SK-N-SH treated with all-trans-retinoic acid at 6 μM for 48 hours (cell line): ENCODE results near the gene RHBDF2.

ENCODE experiments used
- ATAC-seq: fragments of 200-7000 bp; cut with Tn5 transposase; 3 replicates; pipeline ENCODE4 v1.9.1; 2020; ENCODE audit warnings: mild to moderate bottlenecking, moderate library complexity
- BACH2 ChIP-seq: fragments of 250-450 bp; sonication (Bioruptor Pico); IDR thresholded peaks from 2 replicates; pipeline ENCODE4 v1.9.0; 2021; ENCODE audit warnings: mild to moderate bottlenecking, borderline replicate concordance
- ESRRG ChIP-seq: fragments of 250-450 bp; sonication (Bioruptor Pico); IDR thresholded peaks from 2 replicates; pipeline ENCODE4 v1.6.1; 2021; ENCODE audit warnings: mild to moderate bottlenecking
- GLIS3 ChIP-seq: fragments of 250-450 bp; sonication (Bioruptor Pico); IDR thresholded peaks from 2 replicates; pipeline ENCODE4 v1.5.0; 2020; ENCODE audit warnings: mild to moderate bottlenecking, moderate library complexity
- ISL1 ChIP-seq: fragments of 250-450 bp; sonication (Bioruptor Pico); IDR thresholded peaks from 2 replicates; pipeline ENCODE4 v2.1.2; 2022; ENCODE audit warnings: mild to moderate bottlenecking, moderate library complexity
- OSR1 ChIP-seq: fragments of 250-450 bp; sonication (Bioruptor Pico); IDR thresholded peaks from 2 replicates; pipeline ENCODE4 v1.8.0; 2022; ENCODE audit warnings: moderate library complexity, mild to moderate bottlenecking, inconsistent platforms
- PPARA ChIP-seq: fragments of 250-450 bp; sonication (Bioruptor Pico); IDR thresholded peaks from 2 replicates; pipeline ENCODE4 v1.5.0; 2020; ENCODE audit warnings: mild to moderate bottlenecking, borderline replicate concordance
- RARB ChIP-seq: fragments of 250-450 bp; sonication (Bioruptor Pico); IDR thresholded peaks from 2 replicates; pipeline ENCODE4 v1.8.0; 2021; ENCODE audit warnings: mild to moderate bottlenecking, moderate library complexity
- SNAI2 ChIP-seq: fragments of 250-450 bp; sonication (Bioruptor Pico); IDR thresholded peaks from 2 replicates; pipeline ENCODE4 v1.5.0; 2020; ENCODE audit warnings: mild to moderate bottlenecking, moderate library complexity
- TCF4 ChIP-seq: fragments of 250-450 bp; sonication (Bioruptor Pico); IDR thresholded peaks from 2 replicates; pipeline ENCODE4 v1.8.0; 2021; ENCODE audit warnings: mild to moderate bottlenecking, moderate library complexity, borderline replicate concordance
- TOX ChIP-seq: fragments of 250-450 bp; sonication (Bioruptor Pico); IDR thresholded peaks from 2 replicates; pipeline ENCODE4 v1.8.0; 2021; ENCODE audit warnings: mild to moderate bottlenecking, moderate library complexity, borderline replicate concordance
- ZFP3 ChIP-seq: fragments of 250-450 bp; sonication (Bioruptor Pico); IDR thresholded peaks from 2 replicates; pipeline ENCODE4 v1.5.0; 2020; ENCODE audit warnings: mild to moderate bottlenecking, moderate library complexity
- ZFP30 ChIP-seq: fragments of 450-650 bp; formaldehyde crosslinking; IDR thresholded peaks from 2 replicates; pipeline ENCODE4 v1.5.0; 2022; ENCODE audit warnings: mild to moderate bottlenecking, moderate library complexity
- ZNF565 ChIP-seq: fragments of 450-650 bp; formaldehyde crosslinking; conservative IDR thresholded peaks from 2 replicates; pipeline ENCODE4 v1.5.0; 2020; ENCODE audit warnings: low read depth, mild to moderate bottlenecking, moderate library complexity
- ZNF70 ChIP-seq: fragments of 450-650 bp; formaldehyde crosslinking; IDR thresholded peaks from 2 replicates; pipeline ENCODE4 v1.5.0; 2020; ENCODE audit warnings: mild to moderate bottlenecking, moderate library complexity
- ZNF8 ChIP-seq: fragments of 450-650 bp; formaldehyde crosslinking; IDR thresholded peaks from 2 replicates; pipeline ENCODE4 v1.5.0; 2020; ENCODE audit warnings: mild to moderate bottlenecking, moderate library complexity
- TF ChIP-seq, protein P1 (sequence below): fragments of 250-450 bp; sonication (Bioruptor Pico); IDR thresholded peaks from 2 replicates; pipeline ENCODE4 v1.5.1; 2020; ENCODE audit warnings: low read depth, mild to moderate bottlenecking, moderate library complexity
- TF ChIP-seq, protein P2 (sequence below): fragments of 250-450 bp; sonication (Bioruptor Pico); IDR thresholded peaks from 2 replicates; pipeline ENCODE4 v1.8.0; 2020; ENCODE audit warnings: mild to moderate bottlenecking, moderate library complexity, borderline replicate concordance
- TF ChIP-seq, protein P3 (sequence below): fragments of 250-450 bp; sonication (Bioruptor Pico); IDR thresholded peaks from 2 replicates; pipeline ENCODE4 v1.8.0; 2021; ENCODE audit warnings: low read depth, mild to moderate bottlenecking, moderate library complexity, borderline replicate concordance
- TF ChIP-seq, protein P4 (sequence below): fragments of 250-450 bp; sonication (Bioruptor Pico); IDR thresholded peaks from 2 replicates; pipeline ENCODE4 v1.5.0; 2020; ENCODE audit warnings: mild to moderate bottlenecking, moderate library complexity

Gene RHBDF2

DNA sequence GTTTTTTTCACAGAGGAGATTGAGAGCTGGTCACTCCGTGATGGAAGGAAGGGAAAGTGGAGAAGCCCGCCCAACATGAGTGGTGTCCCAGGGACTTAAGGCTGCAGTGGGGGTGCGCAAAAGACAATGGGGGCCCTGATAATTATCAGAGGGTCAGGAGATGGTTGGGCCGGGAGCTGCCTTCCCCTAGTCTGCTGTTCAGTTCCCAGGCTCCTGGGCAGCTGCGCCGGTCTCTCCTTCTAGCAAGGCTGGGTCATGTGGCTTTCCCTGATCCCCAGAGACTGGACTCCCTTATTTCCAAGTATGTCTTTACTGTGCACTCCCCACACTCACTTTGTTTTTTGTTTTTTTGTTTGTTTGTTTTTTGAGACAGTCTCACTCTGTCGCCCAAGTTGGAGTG lies 20.0 kb upstream of the RHBDF2 start:
- TF ChIP-seq ZNF565 (CRISPR knock-in tag) (no peak), TOX (CRISPR knock-in tag) (no peak), TCF4 (no peak), ZNF70 (CRISPR knock-in tag) (no peak), BACH2 (CRISPR knock-in tag) (no peak), PPARA (no peak), GLIS3 (CRISPR knock-in tag) (no peak)
- TF ChIP-seq, protein P1, sequence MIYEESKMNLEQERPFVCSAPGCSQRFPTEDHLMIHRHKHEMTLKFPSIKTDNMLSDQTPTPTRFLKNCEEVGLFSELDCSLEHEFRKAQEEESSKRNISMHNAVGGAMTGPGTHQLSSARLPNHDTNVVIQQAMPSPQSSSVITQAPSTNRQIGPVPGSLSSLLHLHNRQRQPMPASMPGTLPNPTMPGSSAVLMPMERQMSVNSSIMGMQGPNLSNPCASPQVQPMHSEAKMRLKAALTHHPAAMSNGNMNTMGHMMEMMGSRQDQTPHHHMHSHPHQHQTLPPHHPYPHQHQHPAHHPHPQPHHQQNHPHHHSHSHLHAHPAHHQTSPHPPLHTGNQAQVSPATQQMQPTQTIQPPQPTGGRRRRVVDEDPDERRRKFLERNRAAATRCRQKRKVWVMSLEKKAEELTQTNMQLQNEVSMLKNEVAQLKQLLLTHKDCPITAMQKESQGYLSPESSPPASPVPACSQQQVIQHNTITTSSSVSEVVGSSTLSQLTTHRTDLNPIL = no peak
- TF ChIP-seq, protein P2, sequence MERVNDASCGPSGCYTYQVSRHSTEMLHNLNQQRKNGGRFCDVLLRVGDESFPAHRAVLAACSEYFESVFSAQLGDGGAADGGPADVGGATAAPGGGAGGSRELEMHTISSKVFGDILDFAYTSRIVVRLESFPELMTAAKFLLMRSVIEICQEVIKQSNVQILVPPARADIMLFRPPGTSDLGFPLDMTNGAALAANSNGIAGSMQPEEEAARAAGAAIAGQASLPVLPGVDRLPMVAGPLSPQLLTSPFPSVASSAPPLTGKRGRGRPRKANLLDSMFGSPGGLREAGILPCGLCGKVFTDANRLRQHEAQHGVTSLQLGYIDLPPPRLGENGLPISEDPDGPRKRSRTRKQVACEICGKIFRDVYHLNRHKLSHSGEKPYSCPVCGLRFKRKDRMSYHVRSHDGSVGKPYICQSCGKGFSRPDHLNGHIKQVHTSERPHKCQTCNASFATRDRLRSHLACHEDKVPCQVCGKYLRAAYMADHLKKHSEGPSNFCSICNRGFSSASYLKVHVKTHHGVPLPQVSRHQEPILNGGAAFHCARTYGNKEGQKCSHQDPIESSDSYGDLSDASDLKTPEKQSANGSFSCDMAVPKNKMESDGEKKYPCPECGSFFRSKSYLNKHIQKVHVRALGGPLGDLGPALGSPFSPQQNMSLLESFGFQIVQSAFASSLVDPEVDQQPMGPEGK (CRISPR knock-in tag) = no peak

DNA sequence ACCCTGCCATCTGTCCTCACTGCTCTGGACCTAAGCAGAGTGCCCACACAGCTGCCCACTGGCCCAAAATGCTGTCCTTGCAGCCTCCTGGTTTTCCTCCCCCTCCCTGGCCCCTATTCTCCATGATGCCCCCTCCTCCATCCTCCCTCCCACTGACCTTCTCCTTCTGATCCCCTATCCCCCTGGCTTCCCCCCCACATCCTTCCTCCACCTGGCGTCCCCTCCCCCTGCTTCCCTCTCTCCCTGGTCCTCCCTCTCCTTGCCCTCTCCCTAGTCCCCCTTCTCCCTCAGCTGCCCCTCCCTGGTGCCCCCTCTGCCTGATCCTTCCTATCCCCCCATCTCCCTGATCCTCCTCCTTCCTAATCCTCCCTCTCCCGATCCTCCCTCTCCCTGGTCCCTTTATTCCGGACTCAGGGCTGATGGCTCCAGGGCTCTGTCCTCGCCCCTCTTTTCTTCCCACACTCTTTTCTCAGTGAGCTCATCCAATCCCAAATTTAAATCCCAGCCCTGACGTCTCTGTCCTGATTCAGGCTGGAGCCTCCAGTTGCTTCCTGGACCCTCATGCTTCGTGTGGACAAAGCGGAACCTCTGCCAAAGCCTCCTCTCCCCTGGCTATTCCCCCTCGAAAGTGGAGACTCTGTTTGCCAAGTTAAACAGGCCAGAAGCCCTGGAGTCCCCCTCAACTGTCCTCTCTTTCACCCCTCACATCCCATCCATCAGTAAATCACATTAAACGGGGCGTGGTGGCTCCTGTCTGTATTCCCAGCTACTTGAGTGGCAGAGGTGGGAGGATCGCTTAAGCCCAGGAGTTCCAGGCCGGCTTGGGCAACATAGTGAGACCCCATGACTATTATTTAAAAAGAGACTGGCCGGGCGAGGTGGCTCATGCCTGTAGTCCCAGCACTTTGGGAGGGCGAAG lies 18.1 kb upstream of the RHBDF2 start:
- TF ChIP-seq, protein P2 (CRISPR knock-in tag) = no peak
- TF ChIP-seq SNAI2 (CRISPR knock-in tag) (no peak), RARB (CRISPR knock-in tag) (no peak), TCF4 (no peak), OSR1 (CRISPR knock-in tag) (no peak), ZFP30 (CRISPR knock-in tag) (no peak), ISL1 (CRISPR knock-in tag) (no peak), ZNF8 (CRISPR knock-in tag) (no peak), ZFP3 (CRISPR knock-in tag) (no peak), GLIS3 (CRISPR knock-in tag) (no peak), PPARA (no peak)
- TF ChIP-seq, protein P3, sequence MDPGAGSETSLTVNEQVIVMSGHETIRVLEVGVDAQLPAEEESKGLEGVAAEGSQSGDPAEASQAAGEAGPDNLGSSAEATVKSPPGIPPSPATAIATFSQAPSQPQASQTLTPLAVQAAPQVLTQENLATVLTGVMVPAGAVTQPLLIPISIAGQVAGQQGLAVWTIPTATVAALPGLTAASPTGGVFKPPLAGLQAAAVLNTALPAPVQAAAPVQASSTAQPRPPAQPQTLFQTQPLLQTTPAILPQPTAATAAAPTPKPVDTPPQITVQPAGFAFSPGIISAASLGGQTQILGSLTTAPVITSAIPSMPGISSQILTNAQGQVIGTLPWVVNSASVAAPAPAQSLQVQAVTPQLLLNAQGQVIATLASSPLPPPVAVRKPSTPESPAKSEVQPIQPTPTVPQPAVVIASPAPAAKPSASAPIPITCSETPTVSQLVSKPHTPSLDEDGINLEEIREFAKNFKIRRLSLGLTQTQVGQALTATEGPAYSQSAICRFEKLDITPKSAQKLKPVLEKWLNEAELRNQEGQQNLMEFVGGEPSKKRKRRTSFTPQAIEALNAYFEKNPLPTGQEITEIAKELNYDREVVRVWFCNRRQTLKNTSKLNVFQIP = no peak
- TF ChIP-seq, protein P4, sequence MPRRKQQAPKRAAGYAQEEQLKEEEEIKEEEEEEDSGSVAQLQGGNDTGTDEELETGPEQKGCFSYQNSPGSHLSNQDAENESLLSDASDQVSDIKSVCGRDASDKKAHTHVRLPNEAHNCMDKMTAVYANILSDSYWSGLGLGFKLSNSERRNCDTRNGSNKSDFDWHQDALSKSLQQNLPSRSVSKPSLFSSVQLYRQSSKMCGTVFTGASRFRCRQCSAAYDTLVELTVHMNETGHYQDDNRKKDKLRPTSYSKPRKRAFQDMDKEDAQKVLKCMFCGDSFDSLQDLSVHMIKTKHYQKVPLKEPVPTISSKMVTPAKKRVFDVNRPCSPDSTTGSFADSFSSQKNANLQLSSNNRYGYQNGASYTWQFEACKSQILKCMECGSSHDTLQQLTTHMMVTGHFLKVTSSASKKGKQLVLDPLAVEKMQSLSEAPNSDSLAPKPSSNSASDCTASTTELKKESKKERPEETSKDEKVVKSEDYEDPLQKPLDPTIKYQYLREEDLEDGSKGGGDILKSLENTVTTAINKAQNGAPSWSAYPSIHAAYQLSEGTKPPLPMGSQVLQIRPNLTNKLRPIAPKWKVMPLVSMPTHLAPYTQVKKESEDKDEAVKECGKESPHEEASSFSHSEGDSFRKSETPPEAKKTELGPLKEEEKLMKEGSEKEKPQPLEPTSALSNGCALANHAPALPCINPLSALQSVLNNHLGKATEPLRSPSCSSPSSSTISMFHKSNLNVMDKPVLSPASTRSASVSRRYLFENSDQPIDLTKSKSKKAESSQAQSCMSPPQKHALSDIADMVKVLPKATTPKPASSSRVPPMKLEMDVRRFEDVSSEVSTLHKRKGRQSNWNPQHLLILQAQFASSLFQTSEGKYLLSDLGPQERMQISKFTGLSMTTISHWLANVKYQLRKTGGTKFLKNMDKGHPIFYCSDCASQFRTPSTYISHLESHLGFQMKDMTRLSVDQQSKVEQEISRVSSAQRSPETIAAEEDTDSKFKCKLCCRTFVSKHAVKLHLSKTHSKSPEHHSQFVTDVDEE (CRISPR knock-in tag) = no peak
- TF ChIP-seq, protein P1 = no peak
- TF ChIP-seq, all 23 proteins: peak for 0
- no peak for ATAC-seq

More for the DNA sequence above, 20.0 kb upstream of the RHBDF2 start:
- no peak for ATAC-seq

DNA sequence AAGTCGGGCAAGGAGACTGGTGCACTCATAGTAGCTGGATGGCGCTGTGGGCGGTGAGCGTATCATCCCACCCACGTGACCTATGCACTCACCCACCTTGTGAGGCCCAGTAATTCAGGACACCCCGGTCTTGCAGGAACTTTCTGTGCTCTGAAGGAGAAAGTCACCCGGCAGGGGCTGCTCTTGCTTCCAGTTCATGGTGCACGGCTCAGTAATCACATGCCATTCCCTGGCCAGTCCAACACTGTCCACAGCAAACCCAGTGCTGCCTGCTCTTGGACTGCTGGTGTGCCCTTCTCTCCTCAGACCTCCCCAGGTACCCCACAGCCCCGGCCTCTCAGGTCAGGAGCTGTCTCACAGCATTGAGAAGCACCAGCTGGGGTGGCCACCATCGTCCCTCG lies 16.4 kb upstream of the RHBDF2 start:
- ATAC-seq = no peak
- TF ChIP-seq ZNF8 (CRISPR knock-in tag) (no peak), GLIS3 (CRISPR knock-in tag) (no peak), OSR1 (CRISPR knock-in tag) (no peak), BACH2 (CRISPR knock-in tag) (no peak), TOX (CRISPR knock-in tag) (no peak), ESRRG (no peak), ZNF70 (CRISPR knock-in tag) (no peak)
- TF ChIP-seq, protein P4 (CRISPR knock-in tag) = no peak
- TF ChIP-seq, protein P2 (CRISPR knock-in tag) = no peak
